ENCODE measurements around the gene PTPRG.

GRCh38 chr3:62325896-62326295 is 764.5 kb downstream of the PTPRG start:
- TF ChIP-seq CTCF (IDR thresholded peaks at IDR 0.05) (no peak), POLR2A (IDR thresholded peaks at IDR 0.05) (no peak), POLR2AphosphoS5 (IDR thresholded peaks at IDR 0.05) (no peak), EP300 (IDR thresholded peaks at IDR 0.05) (no peak)
